Measurements from ENCODE around the gene RAP1A.

Gene RAP1A

DNA sequence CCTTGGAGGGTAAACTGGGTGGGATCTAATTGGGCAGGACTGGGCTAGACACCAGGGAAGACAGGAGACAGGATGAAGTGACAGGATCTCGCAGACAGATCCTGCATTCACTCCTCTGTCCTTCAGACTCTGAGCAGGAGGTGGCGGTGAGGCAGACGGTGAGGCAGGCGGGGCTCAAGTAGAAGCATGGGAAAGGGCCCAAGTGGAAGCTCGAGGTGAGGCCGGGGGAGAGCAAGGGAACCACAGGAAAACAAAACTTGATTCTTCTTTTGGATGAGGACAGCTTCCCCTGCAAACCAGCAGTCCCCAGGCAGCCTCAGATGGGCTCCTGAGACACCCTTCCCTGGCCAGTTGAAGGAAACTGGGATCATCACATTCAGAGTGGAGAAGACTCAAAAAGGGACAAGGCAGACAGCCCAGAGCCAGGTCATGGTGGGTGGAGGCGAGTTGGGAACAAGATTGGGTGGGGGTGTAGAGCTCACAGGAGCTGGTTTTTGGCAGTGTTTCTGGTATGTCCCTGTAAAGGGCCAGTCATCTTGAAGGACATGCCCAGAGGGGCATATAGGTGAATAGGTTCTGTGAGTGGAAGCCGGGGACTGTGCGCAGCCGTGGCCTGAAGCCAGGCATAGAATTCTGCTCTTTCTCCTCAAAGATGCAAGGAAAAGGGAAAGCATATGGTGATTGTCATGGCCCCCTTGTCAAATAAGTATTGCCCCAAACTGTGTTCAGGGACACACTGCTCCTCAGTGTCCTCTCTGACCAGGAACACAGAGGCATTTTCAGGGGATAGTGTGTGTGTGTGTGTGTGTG, 101.6 kb downstream of the RAP1A start:
- DNase-seq: no peak

DNA sequence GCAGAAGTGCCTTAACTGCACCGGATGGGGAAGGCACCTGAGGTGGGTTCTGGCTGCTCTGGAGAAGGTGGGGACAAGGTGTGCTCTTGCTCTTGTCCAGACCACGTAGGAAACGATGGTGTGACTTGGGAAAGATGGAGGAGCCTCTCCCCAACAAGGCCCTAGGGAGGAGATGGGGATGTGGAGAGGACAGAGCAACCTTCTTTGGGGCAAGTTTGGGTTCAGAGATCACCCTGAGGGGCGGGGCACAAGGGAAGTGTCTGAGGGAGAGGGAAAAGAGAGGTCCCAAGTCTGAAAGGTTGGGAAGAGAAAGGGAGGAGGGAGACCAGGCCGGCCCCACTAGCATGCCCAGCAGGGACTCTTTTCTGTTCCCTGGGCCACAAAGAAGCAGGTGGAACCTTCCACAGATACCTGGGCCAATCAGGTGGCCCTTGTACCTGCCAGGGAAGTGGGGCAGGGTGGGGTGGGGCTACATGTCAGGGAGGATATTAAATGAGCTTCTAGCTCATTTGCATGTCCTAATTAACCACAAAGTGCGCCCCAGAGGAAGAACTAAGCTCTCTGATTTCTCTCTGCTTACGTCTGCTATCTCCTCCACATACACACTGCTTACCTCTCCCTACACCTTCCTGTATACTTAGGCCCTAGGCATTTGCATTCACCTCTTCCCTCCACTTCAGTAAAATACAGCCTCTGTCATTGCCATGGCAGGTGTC, 103.7 kb downstream of the RAP1A start:
- no peak for DNase-seq

DNA sequence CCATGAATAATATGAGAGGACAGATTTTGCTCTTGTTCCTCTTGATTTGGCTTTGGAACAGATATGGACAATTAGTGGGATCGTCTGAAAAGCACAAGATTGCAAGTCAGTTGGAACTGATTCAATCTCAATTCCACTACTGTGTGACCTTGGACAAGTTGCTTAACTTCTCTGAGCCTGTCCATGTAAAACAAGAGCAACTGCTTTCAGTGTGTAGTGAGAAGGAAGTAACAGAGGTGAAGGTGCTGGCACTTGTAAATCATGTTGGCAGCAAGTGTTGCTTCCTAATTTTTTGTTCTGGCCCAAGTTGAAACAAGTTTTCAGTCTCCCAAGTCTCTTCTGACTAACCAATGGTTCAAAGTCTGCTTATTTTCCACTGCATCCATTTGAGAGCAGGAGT, 104.3 kb downstream of the RAP1A start:
- DNase-seq: no peak

DNA sequence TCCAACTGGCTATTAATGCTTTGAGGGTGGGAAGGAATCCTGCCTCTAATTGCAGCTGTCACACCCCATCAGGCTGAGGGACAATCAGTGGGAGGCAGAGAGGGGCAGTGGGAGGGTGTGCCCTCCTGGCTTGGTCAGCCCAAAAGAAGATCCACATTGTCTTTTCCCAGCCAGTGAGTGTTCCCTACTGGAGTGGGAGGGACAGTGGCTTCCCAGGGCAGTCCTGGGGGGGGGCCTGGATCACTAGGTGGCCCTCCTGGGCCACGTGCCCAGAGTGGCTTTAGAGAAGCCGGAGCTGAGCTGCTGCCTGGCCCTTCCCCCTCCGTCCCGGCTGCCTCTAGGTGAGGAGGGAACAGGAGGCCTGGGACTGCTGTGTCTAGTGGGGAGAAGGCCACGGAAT, 105.6 kb downstream of the RAP1A start:
- DNase-seq: no peak

DNA sequence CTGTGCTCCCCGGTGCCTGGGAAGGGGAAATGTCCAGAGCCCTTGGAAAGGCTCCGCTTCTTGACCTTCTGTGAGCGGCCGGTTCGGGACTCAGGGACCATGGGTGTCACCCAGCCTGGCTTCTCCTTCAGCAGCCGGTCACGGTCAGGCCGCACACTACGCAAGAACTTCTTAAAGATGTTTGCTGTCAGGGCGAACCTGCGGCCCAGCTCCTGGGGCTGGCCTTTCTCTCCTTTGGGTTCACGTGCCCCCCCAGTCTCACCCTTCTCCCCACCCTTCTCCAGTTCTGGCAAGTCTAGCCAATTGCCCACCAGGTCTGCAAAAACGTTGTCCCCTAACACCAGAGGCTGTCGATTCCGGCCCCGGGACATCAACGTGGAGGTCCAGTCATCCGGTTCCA, 107.5 kb downstream of the RAP1A start:
- no peak for DNase-seq

DNA sequence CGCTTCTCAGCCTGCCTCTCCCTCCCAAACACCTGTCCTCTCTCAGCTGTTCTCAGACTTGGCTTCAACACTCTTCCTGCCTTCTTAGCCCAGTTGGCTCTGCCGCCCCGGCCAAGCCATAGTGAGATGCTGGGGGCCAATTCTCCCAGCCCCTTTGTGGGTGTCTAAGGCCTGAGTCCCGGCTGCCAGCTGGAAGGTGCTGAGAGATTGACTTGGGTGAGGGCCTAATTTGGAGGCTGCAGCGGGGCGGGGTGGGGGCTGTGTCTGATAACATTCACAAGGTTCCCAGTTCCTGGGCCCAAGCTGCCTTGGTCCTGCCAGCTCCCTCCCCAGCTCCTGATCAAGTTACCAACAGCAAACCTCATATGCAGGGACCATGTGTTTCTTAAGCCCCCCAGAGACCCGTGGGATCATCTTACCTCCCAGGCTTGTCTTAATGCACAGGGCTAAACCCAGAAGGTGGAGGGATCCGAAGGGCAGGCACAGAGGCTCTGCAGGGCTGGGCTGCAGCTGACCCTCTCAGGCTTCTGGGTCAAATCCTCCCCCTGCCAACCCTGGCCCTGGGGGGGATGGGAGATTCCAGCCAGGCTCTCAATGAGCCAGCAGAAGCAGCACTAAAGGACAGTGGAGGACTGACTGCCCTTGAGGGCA, 109.8 kb downstream of the RAP1A start:
- no peak for DNase-seq

DNA sequence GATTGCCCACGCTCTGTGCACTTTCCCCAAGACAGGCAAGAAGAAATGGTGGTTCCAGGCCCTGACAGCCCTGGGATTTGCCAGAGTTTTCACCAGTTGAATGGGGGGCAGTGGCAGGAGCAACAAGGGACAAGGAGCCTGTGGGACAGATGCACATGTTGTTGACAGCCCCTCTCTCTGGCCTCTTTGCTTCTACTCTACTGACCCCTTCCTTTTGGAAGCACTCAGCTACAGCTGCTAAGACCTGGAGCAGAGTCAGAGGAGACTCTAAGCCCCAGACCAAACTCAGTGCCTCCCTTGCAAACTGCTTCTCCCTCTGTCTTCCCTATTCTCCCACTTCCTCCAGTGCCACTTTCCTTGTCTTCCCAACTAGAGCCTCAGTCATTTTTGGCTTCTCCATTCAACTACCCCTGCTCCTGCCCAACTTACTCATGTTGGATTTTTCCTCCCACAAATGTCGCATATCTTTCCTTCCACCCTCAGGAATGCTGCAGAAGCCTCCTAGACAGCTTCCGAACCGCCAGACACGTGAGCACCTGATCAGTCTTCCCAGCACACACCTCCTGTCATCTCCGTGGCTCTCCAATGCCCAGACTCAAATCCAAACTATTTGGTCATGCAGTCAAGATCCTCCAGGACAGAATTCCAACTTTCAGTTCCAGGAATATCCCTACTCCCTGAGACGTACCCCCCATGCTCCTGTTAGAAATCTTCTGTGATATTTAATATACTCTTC, 110.5 kb downstream of the RAP1A start:
- no peak for DNase-seq

DNA sequence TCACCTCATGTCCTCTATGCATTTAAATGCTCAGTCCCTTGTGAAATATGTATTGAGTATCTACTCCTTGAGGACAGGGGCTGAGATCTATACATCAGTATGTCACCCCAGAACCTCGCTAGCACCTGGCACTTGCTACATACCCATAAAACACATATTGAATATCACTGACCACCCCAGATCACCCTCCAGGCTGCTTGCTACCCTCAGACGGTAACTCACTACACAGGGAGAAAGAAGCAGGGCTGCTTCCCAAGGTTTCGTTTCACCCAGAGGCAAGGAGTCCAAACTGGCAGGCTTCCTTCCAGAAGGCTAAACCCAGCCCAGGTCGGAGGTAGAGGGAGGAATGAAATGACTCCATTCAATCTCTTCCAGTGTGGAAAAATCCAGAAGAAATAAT, 111.1 kb downstream of the RAP1A start:
- no peak for DNase-seq

DNA sequence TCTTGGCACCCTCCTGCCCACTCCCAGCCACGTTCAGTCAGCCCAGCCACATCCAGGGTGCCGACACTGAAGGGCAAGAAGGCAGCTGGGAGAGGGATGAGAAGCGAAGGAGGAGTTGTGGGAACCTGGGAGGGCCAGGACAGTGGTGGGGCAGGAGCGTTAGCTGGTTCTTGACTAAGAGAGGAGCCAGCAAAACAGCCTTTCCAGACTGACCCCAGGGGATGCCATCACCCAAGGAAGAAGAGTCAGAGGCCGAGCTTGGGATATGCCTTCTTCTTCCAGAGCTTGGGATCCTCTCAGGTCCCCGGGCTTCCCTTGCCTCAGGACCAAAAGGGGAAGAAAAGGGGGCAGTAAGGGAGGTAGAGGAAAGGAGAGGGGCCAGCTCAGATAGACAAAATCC, 112.4 kb downstream of the RAP1A start:
- no peak for DNase-seq

DNA sequence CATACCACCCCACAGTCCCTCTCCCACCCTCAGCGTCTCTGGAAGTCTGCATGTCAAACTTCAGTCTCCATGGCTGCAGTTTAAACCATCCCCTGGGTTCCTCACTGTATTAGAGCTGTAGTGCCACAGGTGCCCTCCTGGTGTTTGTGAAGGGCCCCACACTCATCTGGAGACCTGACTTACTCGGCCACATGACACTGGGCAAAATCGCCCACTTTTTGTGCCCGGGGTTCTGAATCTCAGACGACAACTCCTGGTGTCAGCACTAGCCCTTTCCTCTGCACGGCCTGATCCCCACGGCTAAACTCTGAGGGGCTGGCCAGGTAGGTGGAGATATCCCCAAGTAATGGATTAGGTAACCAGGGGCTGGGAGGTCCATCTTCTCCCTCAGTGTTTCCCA, 113.1 kb downstream of the RAP1A start:
- no peak for DNase-seq

DNA sequence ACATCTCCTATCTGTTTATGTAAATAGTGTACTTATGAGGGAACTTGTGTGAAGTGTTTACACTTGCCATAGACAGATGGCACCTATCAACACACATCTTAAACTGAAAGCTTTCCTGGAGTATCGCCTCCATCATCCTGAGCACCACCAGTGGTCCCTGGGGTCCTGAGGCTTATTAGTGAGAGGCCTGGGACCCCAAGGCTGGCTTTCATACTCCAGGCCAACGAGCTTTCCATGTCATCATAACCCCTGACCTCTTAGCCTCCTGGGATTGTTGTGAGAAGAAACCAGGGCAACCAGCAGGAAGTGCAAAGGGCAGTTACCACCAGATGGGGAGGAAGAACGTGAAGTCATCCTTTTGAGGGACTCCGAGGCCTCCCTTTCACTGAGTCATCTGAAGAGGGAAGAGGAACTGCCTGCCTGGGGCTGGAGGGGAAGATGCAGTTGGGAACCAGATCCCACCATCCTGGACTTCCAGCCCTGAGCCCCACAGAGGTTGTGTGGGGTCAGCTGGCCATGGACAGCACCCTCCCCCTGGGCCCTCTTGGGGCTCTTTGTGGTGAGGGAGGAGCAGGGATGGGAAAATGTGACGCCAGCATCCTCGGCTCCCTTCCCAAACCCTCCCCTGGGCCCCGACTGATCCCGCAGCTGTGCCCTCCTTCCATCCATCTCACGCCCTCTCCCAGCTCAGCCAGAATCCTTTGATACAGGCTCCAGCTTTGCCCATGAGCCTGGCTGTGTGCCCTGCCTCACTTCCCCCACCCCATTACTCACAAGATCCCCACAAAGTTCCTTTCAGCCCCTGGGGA, 113.8 kb downstream of the RAP1A start:
- DNase-seq: no peak

DNA sequence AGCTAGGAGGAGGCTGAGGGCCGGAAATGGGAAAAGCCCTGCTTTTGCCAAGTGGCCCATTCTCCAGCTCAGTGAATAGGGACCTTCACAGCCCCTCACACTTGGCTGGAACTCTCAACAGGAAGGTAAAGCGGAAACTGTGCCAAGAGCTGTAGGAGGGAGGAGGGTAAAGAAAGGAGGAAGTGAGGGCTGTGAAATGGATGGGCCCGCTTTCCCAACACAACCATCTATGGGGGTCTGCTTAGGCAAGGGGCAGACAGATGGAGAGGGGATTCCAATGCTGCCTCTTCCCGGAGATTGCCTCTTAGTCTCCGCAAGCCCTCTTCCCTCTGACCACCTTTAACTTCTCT, 114.4 kb downstream of the RAP1A start:
- no peak for DNase-seq

DNA sequence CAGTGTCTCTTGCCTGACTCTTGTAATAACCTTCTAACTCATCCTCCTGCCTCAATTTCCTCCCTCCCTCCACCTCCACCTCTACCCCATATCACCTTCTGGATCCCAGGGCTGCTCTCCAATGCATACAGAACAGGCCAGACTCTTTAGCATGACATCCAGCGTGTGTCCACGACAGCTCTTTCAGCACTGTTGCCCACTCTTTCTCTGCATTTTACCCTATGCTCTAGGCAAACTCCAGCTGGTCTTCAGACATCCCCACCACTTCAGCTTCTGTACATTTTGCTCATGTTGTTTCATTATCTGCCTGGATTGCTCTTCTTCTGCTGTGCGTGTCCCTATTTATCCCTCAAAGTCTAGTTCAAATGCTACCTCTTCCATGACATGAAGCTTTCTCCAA, 114.8 kb downstream of the RAP1A start:
- no peak for DNase-seq

DNA sequence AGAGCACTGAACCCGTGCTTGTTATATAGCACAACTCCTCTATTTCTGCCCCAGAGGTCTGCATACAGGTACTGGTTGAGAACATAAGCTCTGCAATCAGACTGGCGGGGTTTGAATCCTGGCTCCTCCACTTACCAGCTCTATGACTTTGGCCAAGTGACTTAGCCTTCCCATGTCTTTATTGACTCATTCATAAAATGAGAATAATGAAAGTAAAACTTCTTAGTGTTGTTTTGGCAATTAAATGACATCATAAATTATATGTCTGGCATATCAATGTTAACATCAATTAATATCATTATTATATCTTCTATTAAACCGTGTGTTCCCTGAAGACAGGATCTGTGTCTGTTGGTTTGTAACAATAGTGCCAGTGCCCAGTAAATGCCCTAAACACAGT, 115.3 kb downstream of the RAP1A start:
- no peak for DNase-seq

DNA sequence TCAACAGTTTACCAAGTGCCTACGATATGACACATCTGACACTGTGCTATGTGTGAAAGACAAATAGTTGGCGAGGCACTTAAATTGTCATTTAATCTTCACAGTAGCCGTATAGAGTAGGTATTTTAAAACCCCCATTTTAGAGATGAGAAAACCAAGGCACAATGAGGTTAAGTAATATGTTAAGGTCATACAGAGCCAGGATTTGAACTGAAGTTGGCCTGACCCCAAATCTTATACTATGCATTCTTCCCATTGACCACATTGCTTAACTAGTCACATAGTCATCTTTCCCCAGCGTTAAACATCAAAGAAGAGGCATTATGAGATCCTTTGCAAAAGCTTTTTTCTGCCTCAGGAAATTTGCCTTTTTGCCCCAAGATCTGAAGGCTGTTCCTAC, 115.7 kb downstream of the RAP1A start:
- no peak for DNase-seq

DNA sequence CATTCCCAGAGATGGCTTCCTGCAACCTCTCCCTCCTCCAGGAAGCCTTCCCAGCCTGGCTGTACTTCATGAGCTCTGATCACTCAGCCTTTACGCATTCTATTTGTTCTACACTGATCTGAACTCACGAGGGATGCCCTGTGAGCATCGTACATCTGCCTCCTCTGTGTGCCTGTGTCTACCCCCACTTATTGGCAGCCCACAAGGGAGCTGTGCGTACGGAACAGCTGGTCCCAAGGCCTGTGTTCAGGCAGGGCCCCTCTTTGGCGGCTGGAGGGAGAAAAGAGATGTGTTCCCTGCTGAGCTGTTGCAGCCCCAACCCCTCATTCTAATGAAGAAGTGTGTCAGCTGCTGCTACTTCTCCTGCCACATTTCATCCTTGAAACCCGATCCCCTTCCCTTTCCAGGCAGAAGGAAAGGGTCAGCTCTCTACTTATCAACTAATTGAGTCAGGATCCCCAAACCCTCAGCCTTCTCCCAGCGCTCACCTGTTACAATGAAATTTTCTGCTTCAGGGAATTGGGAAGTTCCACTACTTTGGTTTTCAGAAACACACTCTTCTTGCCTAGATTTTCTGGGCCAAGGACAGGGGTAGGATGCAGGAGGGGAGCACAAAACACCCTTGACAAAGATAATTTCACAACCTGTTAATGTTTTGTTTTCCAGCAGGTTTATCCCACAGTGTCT, 116.4 kb downstream of the RAP1A start:
- DNase-seq: no peak

DNA sequence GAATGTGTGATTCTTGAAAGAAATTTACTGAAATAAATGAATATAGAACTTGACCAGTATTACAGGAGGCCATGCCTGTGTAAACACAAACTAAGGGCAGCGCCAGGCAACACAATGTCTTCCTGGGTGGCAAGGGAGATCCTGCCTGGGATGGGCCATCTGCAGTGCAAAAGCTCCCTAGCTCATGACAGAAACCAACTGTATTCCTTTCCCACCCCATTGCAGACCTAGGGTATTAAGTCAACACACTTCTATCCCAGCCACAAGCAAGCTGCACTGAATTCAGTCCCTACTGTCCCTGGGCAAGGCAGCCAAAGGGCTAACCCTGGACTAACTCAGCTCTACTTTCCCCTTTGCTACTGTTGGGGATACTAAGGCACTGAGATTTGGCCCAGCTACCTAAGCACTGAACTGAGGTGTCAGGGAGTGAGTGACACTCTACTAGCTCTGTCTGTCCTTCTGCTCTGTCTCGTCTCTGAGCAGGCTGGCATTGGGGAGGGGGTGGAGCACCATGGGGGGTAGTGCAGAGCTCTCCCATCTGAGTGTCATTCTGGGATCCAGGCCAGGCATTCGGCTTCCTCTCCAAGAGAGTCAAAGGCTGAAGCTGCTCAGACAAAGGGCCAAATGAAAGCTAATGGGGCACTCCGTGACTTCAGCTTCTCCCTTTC, 117.1 kb downstream of the RAP1A start:
- DNase-seq: no peak

DNA sequence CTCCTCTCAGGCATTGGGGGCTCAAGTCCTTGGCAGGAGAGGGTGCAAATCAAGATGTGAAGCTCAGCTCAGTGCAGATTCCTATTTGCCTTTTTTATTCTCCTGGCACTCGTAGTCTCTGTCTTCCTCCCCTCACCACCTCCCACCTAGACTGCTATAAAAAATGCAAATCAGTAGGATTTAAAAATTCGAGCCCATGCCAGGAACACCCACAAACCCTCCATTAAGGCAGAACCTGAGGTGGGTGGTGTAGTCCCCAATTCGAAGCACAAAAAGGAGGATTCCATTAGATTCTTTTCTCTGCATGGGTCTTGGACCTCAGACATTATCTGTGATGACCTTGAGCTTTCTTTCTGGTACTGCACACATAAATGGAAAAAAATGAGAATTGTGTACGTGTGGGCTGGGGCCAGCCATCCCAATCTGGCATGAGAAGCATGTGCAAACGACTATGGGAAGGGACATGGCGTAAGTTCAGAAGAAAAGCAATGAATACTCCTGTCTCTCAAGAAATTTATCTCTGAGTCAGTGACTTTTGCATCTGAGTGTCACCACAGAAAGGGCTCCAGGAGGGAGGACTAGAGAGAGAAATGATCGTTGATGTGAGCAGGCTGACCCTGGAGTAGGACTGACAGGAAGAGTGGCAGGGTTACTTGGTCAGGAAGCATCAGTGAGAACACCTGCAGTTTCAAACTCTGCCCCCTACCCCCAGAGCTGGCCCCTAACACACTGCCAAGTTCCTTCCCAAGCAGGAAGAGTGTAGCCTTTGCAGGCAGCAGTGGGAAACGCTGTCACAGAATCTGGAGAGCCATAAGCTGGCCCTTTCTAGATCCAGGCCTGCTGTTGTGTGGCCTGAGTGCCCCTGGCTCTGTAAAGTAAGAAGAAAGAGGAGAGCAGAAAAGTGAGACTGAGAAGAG, 117.9 kb downstream of the RAP1A start:
- DNase-seq: no peak

DNA sequence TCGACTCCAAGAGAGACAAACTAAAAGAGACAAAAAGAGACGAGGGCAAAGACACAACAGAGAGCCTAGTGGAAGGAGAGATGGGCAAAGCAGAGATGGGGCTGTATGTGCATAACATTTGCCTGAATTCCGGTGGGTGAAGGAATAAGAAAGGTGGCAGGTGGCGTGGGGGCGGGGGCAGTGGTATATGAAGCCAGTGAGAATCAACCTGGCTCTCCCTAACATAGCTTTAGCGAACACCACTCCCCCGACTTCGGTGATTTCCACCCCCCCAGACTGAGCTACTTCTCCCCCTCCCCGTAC, 118.5 kb downstream of the RAP1A start:
- no peak for DNase-seq

DNA sequence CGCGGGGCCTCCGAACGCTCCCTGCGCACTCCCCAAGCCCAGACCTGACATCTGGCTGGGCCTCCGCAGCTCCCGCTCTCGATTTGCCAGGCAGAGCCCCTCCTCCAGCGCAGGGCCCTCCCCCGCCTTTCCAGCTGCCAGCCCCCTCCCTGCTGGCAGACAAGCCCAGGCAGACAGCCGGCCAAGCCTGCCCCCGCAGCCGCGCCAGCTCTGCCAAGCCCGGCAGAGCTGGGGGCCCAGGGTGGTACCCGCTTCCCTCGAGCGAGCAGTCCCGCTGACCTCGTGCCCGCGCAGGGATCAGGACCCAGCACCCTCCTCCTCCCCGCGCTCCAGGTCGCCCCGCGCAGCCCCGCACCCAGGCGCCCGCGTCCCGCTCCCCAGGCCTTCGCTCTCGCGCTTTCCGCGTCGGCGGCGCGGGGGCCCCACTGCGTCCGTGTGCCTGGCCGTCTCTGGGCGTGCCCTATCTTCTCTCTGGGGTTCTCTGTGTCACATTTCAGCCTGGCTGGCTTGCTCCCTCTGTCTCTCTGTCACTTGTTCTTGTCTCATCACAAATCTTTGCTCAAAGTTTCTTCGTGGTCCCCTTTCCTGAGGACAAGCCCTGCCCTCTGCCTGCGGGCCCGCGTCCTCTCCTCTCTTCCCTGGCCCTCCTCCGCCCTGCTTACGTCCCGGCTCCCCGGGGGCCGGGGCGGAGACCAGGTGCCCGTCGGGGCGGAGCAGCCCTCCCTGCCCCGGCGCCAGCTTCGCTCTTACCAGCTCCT, 119.0 kb downstream of the RAP1A start:
- DNase-seq: peak; percentile 64
